Dendritic cell treated with granulocyte-macrophage colony-stimulating factor and Interleukin-4, amounts not matched to agents 40 ng/mL and 50 ng/mL, for 4 days (primary cell): ENCODE results near the gene CLDN34.

Experiments used
- H3K27ac Mint-ChIP-seq: one replicate; pipeline ENCODE4 v1.8.0; 2022; ENCODE audit warnings: mild to moderate bottlenecking, mixed read lengths
- H3K27me3 Mint-ChIP-seq: one replicate; pipeline ENCODE4 v1.8.0; 2022; ENCODE audit warnings: mild to moderate bottlenecking, mixed read lengths
- H3K36me3 Mint-ChIP-seq: one replicate; pipeline ENCODE4 v1.8.0; 2022; ENCODE audit warnings: low read depth, mixed read lengths
- H3K4me1 Mint-ChIP-seq: one replicate; pipeline ENCODE4 v1.8.0; 2022; ENCODE audit warnings: low read depth, mixed read lengths
- H3K4me3 Mint-ChIP-seq: one replicate; pipeline ENCODE4 v1.8.0; 2022; ENCODE audit warnings: mild to moderate bottlenecking, moderate library complexity, mixed read lengths
- H3K9me3 Mint-ChIP-seq: one replicate; pipeline ENCODE4 v1.8.0; 2022; ENCODE audit warnings: mixed read lengths
- intact Hi-C: fragments of 100-400 bp; cut with micrococcal nuclease; formaldehyde crosslinking; loops from one replicate; pipeline ENCODE4 v1.15.0; 2022

CLDN34 gene

GRCh38 chrX:9995855-9996339 is 28.7 kb downstream of the CLDN34 start:
- intact Hi-C loops = loop anchor here (1.0 kb wide), 1 partner anchor 123 kb away; no protein-coding TSS in a partner anchor
- H3K27ac Mint-ChIP-seq = no peak overlapping the region
- no peak overlapping the region for H3K4me3 Mint-ChIP-seq
- no peaks in the 10 kb centered on the region for H3K9me3 Mint-ChIP-seq
- no peaks in the 10 kb centered on the region for H3K36me3 Mint-ChIP-seq
- peaks cover 1% of the 10 kb centered on the region for H3K27me3 Mint-ChIP-seq
- H3K4me1 Mint-ChIP-seq = no peaks in the 10 kb centered on the region

GRCh38 chrX:9997041-9997440 is 29.9 kb downstream of the CLDN34 start:
- H3K4me3 Mint-ChIP-seq = no peak overlapping the region
- no peak overlapping the region for H3K27ac Mint-ChIP-seq
- H3K36me3 Mint-ChIP-seq = no peaks in the 10 kb centered on the region
- no peaks in the 10 kb centered on the region for H3K4me1 Mint-ChIP-seq
- H3K27me3 Mint-ChIP-seq = peaks cover 1% of the 10 kb centered on the region
- H3K9me3 Mint-ChIP-seq = no peaks in the 10 kb centered on the region
- intact Hi-C loops = no loop called here

DNA sequence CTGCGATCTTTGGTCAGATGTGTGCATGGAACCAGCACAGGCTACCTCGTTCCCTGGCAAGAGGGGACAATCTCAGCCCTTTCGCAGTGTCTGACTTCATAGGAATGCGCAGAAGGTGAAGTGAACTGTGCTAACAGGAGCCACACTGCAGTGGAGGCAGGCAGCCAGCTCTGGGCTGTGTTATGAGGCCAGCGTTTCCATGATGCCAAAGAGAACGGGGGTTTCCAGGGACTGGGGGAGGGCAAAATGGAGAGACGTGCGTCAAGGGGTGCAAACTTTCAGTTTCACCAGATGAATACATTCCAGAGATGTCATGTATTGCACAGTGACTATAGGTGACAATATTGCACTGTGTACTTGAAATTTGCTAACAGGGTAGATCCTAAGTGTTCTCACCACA is 30.4 kb downstream of the CLDN34 start:
- intact Hi-C loops = no loop called here
- H3K9me3 Mint-ChIP-seq = no peaks in the 10 kb centered on the region
- no peak overlapping the region for H3K27ac Mint-ChIP-seq
- no peak overlapping the region for H3K4me3 Mint-ChIP-seq
- no peaks in the 10 kb centered on the region for H3K4me1 Mint-ChIP-seq
- H3K27me3 Mint-ChIP-seq = peaks cover 1% of the 10 kb centered on the region
- no peaks in the 10 kb centered on the region for H3K36me3 Mint-ChIP-seq

DNA sequence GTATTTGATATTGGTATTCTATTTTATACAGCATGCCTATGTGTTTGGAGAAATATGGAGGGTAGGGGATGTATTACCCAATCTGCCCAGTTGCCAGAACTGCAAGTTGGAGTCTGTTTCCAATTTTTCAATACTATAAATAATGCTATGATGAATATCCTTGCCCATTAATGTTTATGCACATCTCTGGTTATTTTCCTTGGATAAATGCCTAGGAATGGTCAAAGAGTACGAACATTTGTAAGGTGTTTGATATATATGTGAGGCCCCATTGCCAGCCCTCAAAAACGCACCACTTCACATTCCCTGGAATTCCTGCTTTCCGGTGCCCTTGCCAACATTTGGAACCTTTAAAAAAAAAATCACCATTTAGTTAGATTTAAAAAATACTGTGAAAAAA is 34.3 kb downstream of the CLDN34 start:
- Mint-ChIP-seq H3K36me3 (no peaks in the 10 kb centered on the region), H3K27ac (no peak overlapping the region)
- intact Hi-C loops = no loop called here

DNA sequence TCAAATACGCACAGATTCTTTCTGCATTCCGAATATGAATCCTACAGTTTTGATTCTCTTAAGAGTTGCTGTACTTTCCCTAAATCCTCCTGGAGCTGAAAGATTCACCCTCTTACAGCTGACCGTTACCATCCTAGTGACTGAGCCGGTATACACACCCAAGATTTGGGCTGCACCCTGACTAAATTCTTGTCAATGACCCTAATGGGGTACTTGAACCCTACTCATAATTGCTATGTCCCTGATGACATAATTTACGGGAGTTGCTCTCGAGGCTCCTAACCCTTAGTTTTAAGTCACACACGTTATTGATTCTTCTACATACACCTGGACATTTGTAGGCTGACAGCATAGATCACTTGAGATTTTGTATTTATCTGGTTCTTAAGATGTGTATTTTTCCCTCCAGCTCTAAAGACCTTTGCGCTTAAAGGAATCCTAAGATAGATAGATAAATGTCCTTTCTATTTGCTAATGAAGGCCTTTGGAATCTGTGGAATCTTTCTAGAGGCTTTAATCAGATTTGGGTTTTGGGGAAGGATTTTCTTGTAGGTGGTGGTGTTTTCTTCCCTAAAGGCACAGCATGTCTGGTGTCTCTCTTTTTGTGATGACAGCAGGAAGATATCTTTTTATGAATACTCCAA is 37.8 kb downstream of the CLDN34 start:
- H3K36me3 Mint-ChIP-seq = no peaks in the 10 kb centered on the region
- peaks cover 11% of the 10 kb centered on the region for H3K4me1 Mint-ChIP-seq
- no peak overlapping the region for H3K4me3 Mint-ChIP-seq
- intact Hi-C loops = no loop called here
- no peaks in the 10 kb centered on the region for H3K9me3 Mint-ChIP-seq
- no peak overlapping the region for H3K27ac Mint-ChIP-seq
- H3K27me3 Mint-ChIP-seq = peaks cover 2% of the 10 kb centered on the region

More for the DNA sequence above, 34.3 kb downstream of the CLDN34 start:
- H3K9me3 Mint-ChIP-seq = no peaks in the 10 kb centered on the region
- H3K27me3 Mint-ChIP-seq = peaks cover 4% of the 10 kb centered on the region
- H3K4me3 Mint-ChIP-seq = no peak overlapping the region
- H3K4me1 Mint-ChIP-seq = no peaks in the 10 kb centered on the region

- peaks cover 2% of the 10 kb centered on the region for H3K27me3 Mint-ChIP-seq
- no peak overlapping the region for H3K27ac Mint-ChIP-seq
- no peaks in the 10 kb centered on the region for H3K36me3 Mint-ChIP-seq
- peaks cover 23% of the 10 kb centered on the region for H3K4me1 Mint-ChIP-seq
- H3K9me3 Mint-ChIP-seq = no peaks in the 10 kb centered on the region
- intact Hi-C loops = no loop called here
- no peak overlapping the region for H3K4me3 Mint-ChIP-seq
Measured at GRCh38 chrX:10006086-10006485, 38.9 kb downstream of the CLDN34 start.

- intact Hi-C loops = no loop called here
- H3K36me3 Mint-ChIP-seq = no peaks in the 10 kb centered on the region
- no peak overlapping the region for H3K4me3 Mint-ChIP-seq
- no peak overlapping the region for H3K27ac Mint-ChIP-seq
- H3K9me3 Mint-ChIP-seq = no peaks in the 10 kb centered on the region
- H3K27me3 Mint-ChIP-seq = peaks cover 4% of the 10 kb centered on the region
- H3K4me1 Mint-ChIP-seq = peaks cover 29% of the 10 kb centered on the region
Measured at GRCh38 chrX:10006770-10007169, 39.6 kb downstream of the CLDN34 start.

DNA sequence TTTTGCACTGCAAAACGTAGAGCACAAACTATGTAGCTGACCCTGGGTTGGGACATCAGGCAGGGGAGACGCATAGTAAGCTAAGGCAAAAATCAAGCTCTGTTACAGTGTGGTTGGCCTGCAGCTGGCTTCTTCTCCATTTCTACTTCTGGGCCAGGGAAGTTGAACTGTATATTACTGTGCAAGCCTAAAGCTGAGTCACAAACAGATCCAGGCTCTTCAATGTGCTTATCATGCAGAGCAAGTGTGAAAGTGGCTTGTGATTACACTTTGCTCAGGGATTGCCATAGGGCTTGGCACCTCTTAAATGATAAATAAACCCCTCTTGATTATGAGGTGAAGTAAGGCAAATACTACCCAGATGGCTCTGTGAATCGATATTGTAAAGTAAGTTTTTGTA is 40.5 kb downstream of the CLDN34 start:
- H3K4me1 Mint-ChIP-seq = peaks cover 34% of the 10 kb centered on the region
- H3K9me3 Mint-ChIP-seq = no peaks in the 10 kb centered on the region
- peak overlapping the region; percentile 46 for H3K27ac Mint-ChIP-seq
- H3K27me3 Mint-ChIP-seq = peaks cover 4% of the 10 kb centered on the region
- intact Hi-C loops = no loop called here
- H3K4me3 Mint-ChIP-seq = no peak overlapping the region
- H3K36me3 Mint-ChIP-seq = no peaks in the 10 kb centered on the region

GRCh38 chrX:10008483-10009056 is 41.4 kb downstream of the CLDN34 start:
- Mint-ChIP-seq H3K9me3 (no peaks in the 10 kb centered on the region), H3K4me3 (no peak overlapping the region), H3K4me1 (peaks cover 34% of the 10 kb centered on the region), H3K27ac (peak overlapping the region; percentile 46), H3K27me3 (peaks cover 4% of the 10 kb centered on the region), H3K36me3 (no peaks in the 10 kb centered on the region)
- intact Hi-C loops = no loop called here

DNA sequence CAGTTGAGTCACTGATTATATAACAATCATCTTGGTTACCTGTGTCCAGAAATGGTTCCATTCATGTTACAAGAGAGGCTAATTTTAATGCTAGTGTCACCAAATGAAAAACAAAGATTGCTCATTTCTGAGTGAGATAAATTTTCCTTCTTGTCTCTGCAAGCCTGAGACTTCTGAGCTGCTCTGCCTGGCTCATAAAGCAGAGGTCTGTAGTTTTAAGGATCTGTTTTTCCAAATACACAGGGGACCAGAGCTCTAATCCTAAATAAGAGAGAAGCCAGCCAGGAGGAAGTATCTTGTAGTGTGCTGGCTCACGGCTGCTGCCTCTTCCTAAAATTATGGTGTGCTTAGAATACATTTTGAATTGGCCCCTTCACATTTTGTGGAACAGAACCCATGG is 42.6 kb downstream of the CLDN34 start:
- H3K27ac Mint-ChIP-seq = no peak overlapping the region
- no peaks in the 10 kb centered on the region for H3K36me3 Mint-ChIP-seq
- peaks cover 39% of the 10 kb centered on the region for H3K4me1 Mint-ChIP-seq
- peaks cover 1% of the 10 kb centered on the region for H3K27me3 Mint-ChIP-seq
- H3K4me3 Mint-ChIP-seq = no peak overlapping the region
- H3K9me3 Mint-ChIP-seq = no peaks in the 10 kb centered on the region
- intact Hi-C loops = no loop called here

DNA sequence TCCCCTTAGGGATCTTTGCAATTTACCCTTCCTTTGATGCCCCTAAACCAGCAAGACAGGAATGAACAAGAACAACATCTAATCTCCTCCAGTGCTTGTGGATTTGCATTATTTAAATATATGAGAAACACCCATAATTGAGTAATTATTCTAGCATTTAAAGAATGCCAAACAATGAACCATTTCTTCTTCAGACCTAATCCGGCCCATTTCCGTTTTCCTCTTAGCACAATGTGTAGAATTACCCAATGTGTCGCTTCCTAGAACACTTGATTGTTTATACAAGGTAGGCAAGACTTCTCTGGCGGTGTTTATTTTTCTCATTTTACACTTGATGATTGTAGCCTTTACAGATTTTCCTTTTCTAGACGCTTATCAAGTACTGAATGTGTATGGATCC is 43.5 kb downstream of the CLDN34 start:
- no peaks in the 10 kb centered on the region for H3K36me3 Mint-ChIP-seq
- peaks cover 1% of the 10 kb centered on the region for H3K27me3 Mint-ChIP-seq
- H3K9me3 Mint-ChIP-seq = no peaks in the 10 kb centered on the region
- intact Hi-C loops = no loop called here
- peaks cover 39% of the 10 kb centered on the region for H3K4me1 Mint-ChIP-seq
- H3K4me3 Mint-ChIP-seq = no peak overlapping the region
- no peak overlapping the region for H3K27ac Mint-ChIP-seq

- peaks cover 3% of the 10 kb centered on the region for H3K36me3 Mint-ChIP-seq
- peaks cover 41% of the 10 kb centered on the region for H3K4me1 Mint-ChIP-seq
- no peaks in the 10 kb centered on the region for H3K9me3 Mint-ChIP-seq
- H3K27me3 Mint-ChIP-seq = peaks cover 1% of the 10 kb centered on the region
- intact Hi-C loops = no loop called here
- peak overlapping the region; percentile 37 for H3K27ac Mint-ChIP-seq
- no peak overlapping the region for H3K4me3 Mint-ChIP-seq
Measured at GRCh38 chrX:10011261-10011931, 44.2 kb downstream of the CLDN34 start.

DNA sequence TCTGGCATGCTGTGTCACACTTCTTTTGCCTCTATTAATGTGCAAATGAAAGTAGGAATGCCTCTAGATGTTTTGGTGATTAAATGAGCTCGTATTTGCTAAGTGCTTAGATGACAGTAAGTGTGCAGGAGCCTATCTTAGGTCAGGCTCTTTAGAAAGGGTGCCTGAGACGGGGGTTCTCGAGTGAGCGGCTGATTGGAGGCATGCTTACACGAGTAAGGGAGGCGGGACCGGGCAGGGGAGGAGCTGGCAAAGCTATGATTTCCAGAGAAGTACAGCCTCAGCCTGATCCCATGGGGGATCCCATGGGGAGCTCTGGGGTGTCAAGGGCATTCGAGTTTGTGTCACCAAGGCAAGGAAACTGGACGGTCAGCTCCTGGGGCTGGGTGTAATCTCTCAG is 44.8 kb downstream of the CLDN34 start:
- no peak overlapping the region for H3K4me3 Mint-ChIP-seq
- no peaks in the 10 kb centered on the region for H3K9me3 Mint-ChIP-seq
- intact Hi-C loops = no loop called here
- H3K27me3 Mint-ChIP-seq = peaks cover 2% of the 10 kb centered on the region
- H3K36me3 Mint-ChIP-seq = peaks cover 9% of the 10 kb centered on the region
- peaks cover 47% of the 10 kb centered on the region for H3K4me1 Mint-ChIP-seq
- peak overlapping the region; percentile 37 for H3K27ac Mint-ChIP-seq

DNA sequence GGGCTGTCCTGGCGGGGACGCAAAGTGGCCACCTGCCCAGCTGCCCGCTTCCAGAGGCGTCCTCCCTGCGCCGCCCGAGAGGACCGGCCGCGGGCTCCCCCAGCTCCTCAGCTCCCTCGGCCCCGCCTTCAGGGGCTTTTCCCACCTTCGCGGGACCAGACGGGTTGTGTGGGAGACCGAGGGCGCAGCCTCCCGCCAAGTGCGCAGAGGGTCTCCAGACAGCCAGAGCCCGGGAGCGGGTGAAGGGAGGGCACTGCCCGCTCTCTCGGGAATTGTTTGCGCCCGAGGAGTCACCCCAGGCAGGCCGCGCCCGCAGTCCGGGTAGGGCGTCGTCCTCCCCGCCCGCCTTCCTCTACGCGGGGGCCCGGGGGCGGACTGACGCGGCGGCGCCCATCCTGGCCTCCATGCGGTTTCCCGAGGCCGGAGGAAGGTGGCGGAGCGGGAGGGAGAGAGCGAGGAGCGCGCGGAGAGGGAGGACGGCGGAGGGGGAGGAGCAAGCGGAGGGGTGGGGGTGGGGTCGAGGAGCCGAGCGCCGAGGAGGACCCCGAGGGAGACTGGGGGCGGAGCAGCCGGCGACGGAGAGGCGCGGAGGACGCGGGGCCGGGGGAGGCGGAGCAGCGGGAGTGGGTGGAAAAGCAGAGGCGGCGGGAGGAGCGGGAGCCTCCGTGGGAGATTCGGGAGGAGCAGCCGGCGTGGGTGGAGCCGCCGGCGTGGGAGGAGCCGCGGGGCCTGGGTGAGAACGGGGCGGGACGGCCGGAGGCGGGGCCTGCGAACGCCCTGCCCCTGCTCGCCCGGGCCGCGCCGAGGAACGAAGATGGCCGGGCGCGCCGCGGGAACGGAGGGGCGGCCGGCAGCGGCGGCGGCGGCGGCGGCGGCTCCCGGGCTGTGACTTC is 47.5 kb downstream of the CLDN34 start:
- Mint-ChIP-seq H3K27ac (peak overlapping the region; percentile 86), H3K36me3 (peaks cover 12% of the 10 kb centered on the region), H3K4me3 (peak overlapping the region; percentile 71), H3K4me1 (peaks cover 41% of the 10 kb centered on the region), H3K9me3 (no peaks in the 10 kb centered on the region), H3K27me3 (peaks cover 3% of the 10 kb centered on the region)
- intact Hi-C loops = no loop called here
